Activated T-helper 1 cell treated with anti-CD3 and anti-CD28 coated beads, Interleukin-12 subunit alpha, Interleukin-12 subunit beta, Interleukin-2, Interleukin-4 antibody, amounts not matched to agents 30 ng/mL and 10 ng/mL and 1 ng/mL, durations not matched to agents 14 hours and 24 hours and 36 hours (primary cell): ENCODE measurements around the gene SLC2A5. TPM values are rescaled to one million over a fixed set of nuclear protein-coding genes. Genes with fewer than 3 reads are reported as not detected.

ENCODE experiments used
- DNase-seq: peaks from one replicate; pipeline ENCODE4 v3.0.0; 2021; ENCODE audit warnings: low spot score
- H3K27ac Mint-ChIP-seq: one replicate; pipeline ENCODE4 v1.8.0; 2021; ENCODE audit warnings: mild to moderate bottlenecking, mixed read lengths
- H3K27me3 Mint-ChIP-seq: one replicate; pipeline ENCODE4 v1.8.0; 2022; ENCODE audit warnings: mild to moderate bottlenecking, moderate library complexity, mixed read lengths; ENCODE audit not compliant: insufficient read depth
- H3K36me3 Mint-ChIP-seq: one replicate; pipeline ENCODE4 v1.8.0; 2021; ENCODE audit warnings: low read depth, mixed read lengths
- H3K4me1 Mint-ChIP-seq: one replicate; pipeline ENCODE4 v1.8.0; 2021; ENCODE audit warnings: low read depth, mixed read lengths
- H3K4me3 Mint-ChIP-seq: one replicate; pipeline ENCODE4 v1.8.0; 2021; ENCODE audit warnings: mild to moderate bottlenecking, moderate library complexity, mixed read lengths
- H3K9me3 Mint-ChIP-seq: one replicate; pipeline ENCODE4 v1.8.0; 2021; ENCODE audit warnings: mixed read lengths
- intact Hi-C: fragments of 100-400 bp; cut with micrococcal nuclease; formaldehyde crosslinking; loops from one replicate; pipeline ENCODE4 v1.15.1; 2024
- total RNA-seq: library from RNA; stranded (reverse); gene quantifications from 2 replicates; pipeline ENCODE4 v1.2.3, GENCODE V29; 2022

SLC2A5 gene
- total RNA-seq, 1 donor from 2014 or later: 0.05 TPM

DNA sequence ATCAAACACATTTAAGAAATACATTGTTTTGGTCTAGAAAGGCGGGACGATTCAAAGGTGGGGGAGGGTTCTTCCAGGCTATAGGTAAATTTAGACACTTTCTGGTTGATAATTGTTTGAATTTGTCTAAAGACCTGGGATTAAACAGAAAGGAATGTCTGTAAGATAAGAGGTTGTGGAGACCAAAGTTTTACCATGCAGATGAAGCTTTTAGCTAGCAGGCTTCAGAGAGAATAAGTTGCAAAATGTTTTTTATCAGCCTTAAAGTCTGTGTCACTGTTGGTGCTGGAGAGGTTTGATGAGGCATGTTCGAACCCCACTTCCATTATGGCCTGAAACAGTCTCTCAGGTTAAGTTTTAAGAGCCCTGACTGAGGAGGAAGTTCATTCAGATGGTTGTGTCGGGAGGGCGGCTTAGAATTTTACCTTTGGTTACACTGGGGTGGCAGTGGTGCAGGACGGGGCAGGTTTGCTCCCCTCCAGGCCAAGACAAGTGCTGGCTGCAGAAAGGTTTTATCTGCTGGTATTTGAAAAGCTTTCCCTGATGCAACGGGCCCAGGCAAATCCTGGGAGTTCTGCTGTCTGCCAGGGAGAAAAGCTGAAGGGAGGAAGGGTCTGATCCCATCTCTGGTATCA is 16.0 kb upstream of the SLC2A5 start:
- Mint-ChIP-seq H3K27me3 (peaks cover 13% of the 10 kb centered on the region), H3K36me3 (no peaks in the 10 kb centered on the region), H3K27ac (no peak overlapping the region), H3K4me3 (no peak overlapping the region), H3K9me3 (no peaks in the 10 kb centered on the region), H3K4me1 (peaks cover 26% of the 10 kb centered on the region)
- intact Hi-C loops: no loop called here
- no peak for DNase-seq

GRCh38 chr1:9084906-9085305 is 15.5 kb upstream of the SLC2A5 start:
- H3K9me3 Mint-ChIP-seq: no peaks in the 10 kb centered on the region
- H3K4me1 Mint-ChIP-seq: peaks cover 31% of the 10 kb centered on the region
- H3K27me3 Mint-ChIP-seq: peaks cover 14% of the 10 kb centered on the region
- H3K4me3 Mint-ChIP-seq: no peak overlapping the region
- intact Hi-C loops: no loop called here
- DNase-seq: no peak
- no peaks in the 10 kb centered on the region for H3K36me3 Mint-ChIP-seq
- no peak overlapping the region for H3K27ac Mint-ChIP-seq

- Mint-ChIP-seq H3K27ac (no peak overlapping the region), H3K4me3 (no peak overlapping the region), H3K9me3 (no peaks in the 10 kb centered on the region), H3K36me3 (no peaks in the 10 kb centered on the region), H3K4me1 (peaks cover 52% of the 10 kb centered on the region), H3K27me3 (peaks cover 18% of the 10 kb centered on the region)
- intact Hi-C loops: no loop called here
- DNase-seq: no peak
Observed at GRCh38 chr1:9081473-9081872, 12.0 kb upstream of the SLC2A5 start.

- intact Hi-C loops: no loop called here
- H3K4me1 Mint-ChIP-seq: peaks cover 52% of the 10 kb centered on the region
- DNase-seq: no peak
- peak overlapping the region; percentile 18 for H3K27ac Mint-ChIP-seq
- no peak overlapping the region for H3K4me3 Mint-ChIP-seq
- H3K36me3 Mint-ChIP-seq: no peaks in the 10 kb centered on the region
- no peaks in the 10 kb centered on the region for H3K9me3 Mint-ChIP-seq
- H3K27me3 Mint-ChIP-seq: peaks cover 18% of the 10 kb centered on the region
Observed at GRCh38 chr1:9080705-9081291, 11.4 kb upstream of the SLC2A5 start.

DNA sequence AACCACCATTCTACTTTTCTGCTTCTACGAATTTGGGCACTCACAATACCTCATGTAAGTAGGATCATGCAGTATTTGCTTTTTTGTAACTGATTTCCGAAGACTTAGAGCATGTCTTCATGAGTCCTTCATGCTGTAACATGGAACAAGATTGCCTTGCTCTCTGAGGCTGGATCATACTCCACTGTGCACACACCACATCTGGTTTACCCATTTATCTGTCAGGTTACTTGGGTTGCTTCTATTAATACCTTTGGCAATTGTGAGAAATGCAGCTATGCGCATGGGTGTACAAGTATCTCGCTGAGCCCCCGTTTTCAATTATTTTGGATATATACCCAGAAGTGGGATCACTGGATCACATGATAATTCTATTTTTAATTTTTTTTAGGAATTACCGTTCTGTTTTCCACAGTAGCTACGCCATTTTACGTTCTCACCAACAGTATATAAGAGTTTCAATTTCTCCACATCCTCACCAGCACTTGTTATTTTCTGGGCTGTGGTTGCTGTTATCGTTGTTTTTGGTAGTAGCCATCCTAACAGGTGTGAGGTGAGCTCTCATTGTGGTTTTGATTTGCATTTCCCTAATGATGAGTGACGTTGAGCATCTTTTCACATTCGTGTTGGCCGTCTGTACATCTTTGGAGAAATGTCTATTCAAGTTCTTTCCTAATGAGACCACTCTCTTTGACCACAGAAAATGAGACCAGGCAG is 10.7 kb upstream of the SLC2A5 start:
- H3K9me3 Mint-ChIP-seq: no peaks in the 10 kb centered on the region
- H3K4me1 Mint-ChIP-seq: peaks cover 51% of the 10 kb centered on the region
- peak overlapping the region; percentile 18 for H3K27ac Mint-ChIP-seq
- no peak overlapping the region for H3K4me3 Mint-ChIP-seq
- no peak for DNase-seq
- intact Hi-C loops: no loop called here
- H3K27me3 Mint-ChIP-seq: peaks cover 17% of the 10 kb centered on the region
- H3K36me3 Mint-ChIP-seq: no peaks in the 10 kb centered on the region

DNA sequence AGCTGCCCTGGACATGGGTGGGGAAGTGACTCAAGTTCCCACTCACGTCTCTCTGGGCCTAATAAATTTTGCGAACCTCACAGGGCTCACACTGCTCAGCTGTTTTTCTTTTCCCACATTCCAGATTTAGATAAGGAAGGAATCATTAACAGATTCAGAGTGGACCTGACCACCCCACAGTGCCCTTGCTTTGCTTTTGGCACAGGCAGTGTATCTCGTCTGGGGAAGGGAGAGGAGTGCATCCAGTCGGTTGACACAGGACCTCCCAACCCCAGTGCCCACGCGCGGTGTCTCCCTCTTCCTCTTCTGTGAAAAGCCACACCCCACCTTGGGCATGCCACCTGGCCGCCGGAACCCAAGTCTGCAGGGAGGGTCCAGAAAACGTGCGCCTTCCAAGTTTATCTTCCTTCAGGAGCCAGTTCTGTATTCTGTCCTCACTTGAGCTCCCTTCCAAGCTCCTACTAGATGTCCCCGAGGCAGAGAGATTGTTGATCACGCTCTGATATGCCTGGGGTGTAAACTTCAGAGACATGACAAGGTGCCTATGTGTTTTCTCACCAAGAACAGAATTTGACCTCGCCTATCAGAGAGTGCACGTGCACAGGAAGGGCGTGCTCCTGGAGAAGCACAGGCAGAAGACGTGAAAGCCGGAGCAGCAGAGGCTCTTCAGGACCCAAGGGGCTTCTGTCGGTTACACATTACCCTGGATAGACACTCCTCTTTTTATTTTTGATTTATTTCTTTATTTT is 9.5 kb upstream of the SLC2A5 start:
- H3K9me3 Mint-ChIP-seq: no peaks in the 10 kb centered on the region
- no peaks in the 10 kb centered on the region for H3K36me3 Mint-ChIP-seq
- intact Hi-C loops: no loop called here
- no peak overlapping the region for H3K4me3 Mint-ChIP-seq
- peaks cover 59% of the 10 kb centered on the region for H3K4me1 Mint-ChIP-seq
- H3K27ac Mint-ChIP-seq: no peak overlapping the region
- DNase-seq: no peak
- peaks cover 16% of the 10 kb centered on the region for H3K27me3 Mint-ChIP-seq

GRCh38 chr1:9078015-9078751 is 8.7 kb upstream of the SLC2A5 start:
- H3K36me3 Mint-ChIP-seq: no peaks in the 10 kb centered on the region
- H3K9me3 Mint-ChIP-seq: no peaks in the 10 kb centered on the region
- no peak overlapping the region for H3K27ac Mint-ChIP-seq
- DNase-seq: no peak
- intact Hi-C loops: no loop called here
- peaks cover 57% of the 10 kb centered on the region for H3K4me1 Mint-ChIP-seq
- peaks cover 17% of the 10 kb centered on the region for H3K27me3 Mint-ChIP-seq
- H3K4me3 Mint-ChIP-seq: no peak overlapping the region

DNA sequence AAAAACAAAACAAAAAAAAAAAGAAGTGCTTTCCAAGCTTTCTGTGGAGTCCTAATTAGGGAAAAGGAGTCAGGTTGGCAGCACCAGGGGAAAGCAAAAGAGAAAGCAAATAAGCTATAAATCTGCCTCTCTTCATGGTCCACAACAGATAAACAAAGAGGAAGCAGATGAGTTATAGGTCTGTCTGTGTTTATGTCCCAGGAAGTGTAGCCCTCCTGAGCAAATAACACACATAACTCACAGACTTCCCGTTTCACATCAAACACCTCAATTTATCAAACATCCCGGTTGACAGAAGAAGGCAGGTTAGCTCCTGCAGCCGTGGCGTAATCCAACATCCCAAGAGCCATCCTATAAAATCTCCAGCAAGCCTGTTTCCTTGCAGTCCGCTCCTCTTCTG is 5.6 kb upstream of the SLC2A5 start:
- no peaks in the 10 kb centered on the region for H3K36me3 Mint-ChIP-seq
- peaks cover 15% of the 10 kb centered on the region for H3K27me3 Mint-ChIP-seq
- no peak for DNase-seq
- peak overlapping the region; percentile 69 for H3K27ac Mint-ChIP-seq
- no peaks in the 10 kb centered on the region for H3K9me3 Mint-ChIP-seq
- H3K4me1 Mint-ChIP-seq: peaks cover 37% of the 10 kb centered on the region
- intact Hi-C loops: no loop called here
- peak overlapping the region; percentile 16 for H3K4me3 Mint-ChIP-seq

- Mint-ChIP-seq H3K27me3 (peaks cover 4% of the 10 kb centered on the region), H3K36me3 (no peaks in the 10 kb centered on the region), H3K9me3 (no peaks in the 10 kb centered on the region), H3K27ac (no peak overlapping the region), H3K4me3 (no peak overlapping the region), H3K4me1 (peaks cover 30% of the 10 kb centered on the region)
- intact Hi-C loops: no loop called here
- no peak for DNase-seq
Observed at GRCh38 chr1:9073143-9073542, 3.7 kb upstream of the SLC2A5 start.

DNA sequence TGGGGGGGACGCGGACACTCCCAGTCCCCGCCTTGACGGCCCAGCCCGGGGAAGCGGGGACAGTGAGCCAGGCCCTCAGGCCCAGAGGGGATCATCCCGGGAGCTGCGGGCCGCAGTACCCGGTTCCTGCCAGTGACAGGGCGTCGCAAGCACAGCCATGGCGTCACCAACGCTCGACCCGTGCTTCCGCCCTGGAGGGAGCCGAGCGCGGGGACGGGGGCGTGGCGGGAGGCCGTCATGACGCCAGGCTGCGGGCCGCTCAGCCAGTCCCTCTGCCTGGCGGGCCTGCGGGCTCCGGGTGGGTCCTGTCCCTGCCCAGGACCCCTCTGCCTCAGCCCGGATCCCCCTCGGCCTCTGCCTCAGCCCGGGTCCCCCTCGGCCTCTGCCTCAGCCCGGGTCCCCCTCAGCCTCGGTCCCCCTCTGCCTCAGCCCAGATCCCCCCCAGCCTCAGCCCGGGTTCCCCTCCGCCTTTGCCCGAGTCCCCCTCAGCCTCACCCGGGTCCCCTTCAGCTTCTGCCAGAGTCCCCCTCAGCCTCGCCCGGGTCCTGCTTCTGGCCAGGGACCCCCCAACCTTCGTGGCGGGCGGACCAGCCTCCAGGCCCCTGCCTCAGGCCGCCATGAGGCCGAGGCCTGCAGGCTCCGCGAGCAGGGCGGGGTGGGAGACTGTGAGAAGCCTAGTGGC is 2.3 kb upstream of the SLC2A5 start:
- intact Hi-C loops: no loop called here
- no peak for DNase-seq
- no peaks in the 10 kb centered on the region for H3K9me3 Mint-ChIP-seq
- no peak overlapping the region for H3K27ac Mint-ChIP-seq
- H3K27me3 Mint-ChIP-seq: peaks cover 4% of the 10 kb centered on the region
- no peaks in the 10 kb centered on the region for H3K36me3 Mint-ChIP-seq
- H3K4me1 Mint-ChIP-seq: peaks cover 26% of the 10 kb centered on the region
- no peak overlapping the region for H3K4me3 Mint-ChIP-seq

DNA sequence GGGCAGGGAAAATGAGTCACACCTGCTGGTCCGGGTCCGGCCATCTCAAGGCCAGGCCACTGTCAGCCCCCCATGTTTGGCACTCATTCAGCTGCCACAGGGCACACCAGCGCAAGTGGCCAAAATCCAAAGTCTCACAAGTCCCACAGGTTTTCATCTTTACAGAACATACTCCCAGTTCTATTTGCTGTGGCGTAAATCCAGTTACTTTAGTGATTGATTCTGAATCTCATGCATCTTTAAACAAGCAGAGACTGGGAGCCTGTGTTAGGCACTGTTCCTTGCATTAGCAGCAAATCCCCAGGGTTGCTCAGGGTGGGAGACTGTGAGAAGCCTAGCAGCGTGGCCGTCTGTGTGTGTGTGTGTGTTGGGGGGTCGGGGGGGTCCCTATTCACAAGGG is 1.1 kb upstream of the SLC2A5 start:
- Mint-ChIP-seq H3K36me3 (no peaks in the 10 kb centered on the region), H3K27ac (no peak overlapping the region), H3K4me1 (peaks cover 25% of the 10 kb centered on the region), H3K9me3 (no peaks in the 10 kb centered on the region), H3K27me3 (peaks cover 4% of the 10 kb centered on the region), H3K4me3 (no peak overlapping the region)
- intact Hi-C loops: no loop called here
- no peak for DNase-seq

DNA sequence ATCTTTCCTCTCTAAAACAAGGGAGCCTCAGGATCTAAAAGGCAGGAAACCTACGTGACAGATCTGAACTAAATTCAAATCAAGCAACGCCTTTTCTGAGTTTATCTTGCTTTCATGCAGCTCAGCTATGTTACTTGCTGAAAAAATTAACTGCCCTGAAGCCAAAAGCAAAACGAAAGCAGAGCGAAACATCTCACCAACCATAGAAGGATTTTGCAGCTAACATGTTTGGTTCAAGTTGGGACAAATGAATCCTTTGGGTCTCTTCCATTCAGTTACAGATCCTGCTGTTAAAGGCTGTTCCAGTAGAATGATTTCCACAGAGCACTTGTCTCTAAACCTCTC is 482 bp downstream of the SLC2A5 start:
- Mint-ChIP-seq H3K4me3 (no peak overlapping the region), H3K27ac (no peak overlapping the region), H3K4me1 (peaks cover 11% of the 10 kb centered on the region), H3K36me3 (no peaks in the 10 kb centered on the region), H3K9me3 (no peaks in the 10 kb centered on the region), H3K27me3 (peaks cover 8% of the 10 kb centered on the region)
- DNase-seq: no peak
- intact Hi-C loops: no loop called here
